Fibroblast of the conjunctiva (primary cell): ENCODE measurements around the gene CFAP300.
A peak's percentile ranks its signal among the peaks of the same experiment; 100 is the strongest.

Experiments used
- DNase-seq: peaks from one replicate; pipeline ENCODE4 v3.0.0-alpha.2; 2010; ENCODE audit warnings: low read depth

Gene CFAP300

GRCh38 chr11:102073253-102073652 lies 26.0 kb downstream of the CFAP300 start:
- DNase-seq: no peak

- no peak for DNase-seq
Observed at GRCh38 chr11:102079625-102080024, 32.4 kb downstream of the CFAP300 start.

- no peak for DNase-seq
Observed at GRCh38 chr11:102081313-102081712, 34.1 kb downstream of the CFAP300 start.

- DNase-seq: no peak
Observed at GRCh38 chr11:102085864-102086551, 38.8 kb downstream of the CFAP300 start.

GRCh38 chr11:102097186-102097585 lies 49.9 kb downstream of the CFAP300 start:
- no peak for DNase-seq

- DNase-seq: no peak
Observed at GRCh38 chr11:102099755-102100154, 52.5 kb downstream of the CFAP300 start.

- no peak for DNase-seq
Observed at GRCh38 chr11:102108734-102109440, 61.6 kb downstream of the CFAP300 start.

- peak; percentile 81 for DNase-seq
Observed at GRCh38 chr11:102109896-102110760, 62.9 kb downstream of the CFAP300 start, which contains the start of gene YAP1. YAP1 (plus strand) TSS chr11:102110447; CDS start chr11:102110849, 402 bp downstream.

GRCh38 chr11:102110761-102111010 lies 63.4 kb downstream of the CFAP300 start:
- no peak for DNase-seq

GRCh38 chr11:102111011-102111786 lies 64.0 kb downstream of the CFAP300 start:
- DNase-seq: peak; percentile 71

GRCh38 chr11:102111787-102112508 lies 64.7 kb downstream of the CFAP300 start:
- peak; percentile 80 for DNase-seq

GRCh38 chr11:102112509-102112821 lies 65.2 kb downstream of the CFAP300 start:
- no peak for DNase-seq

GRCh38 chr11:102114032-102114431 lies 66.8 kb downstream of the CFAP300 start:
- DNase-seq: no peak

- peak; percentile 72 for DNase-seq
Observed at GRCh38 chr11:102115557-102115956, 68.3 kb downstream of the CFAP300 start.

- no peak for DNase-seq
Observed at GRCh38 chr11:102116453-102117205, 69.4 kb downstream of the CFAP300 start.

- DNase-seq: no peak
Observed at GRCh38 chr11:102117472-102118113, 70.4 kb downstream of the CFAP300 start.

- no peak for DNase-seq
Observed at GRCh38 chr11:102118937-102119336, 71.7 kb downstream of the CFAP300 start.

- no peak for DNase-seq
Observed at GRCh38 chr11:102119997-102120396, 72.8 kb downstream of the CFAP300 start.

- no peak for DNase-seq
Observed at GRCh38 chr11:102120437-102120973, 73.3 kb downstream of the CFAP300 start.

GRCh38 chr11:102121329-102121728 lies 74.1 kb downstream of the CFAP300 start:
- no peak for DNase-seq
